SK-N-SH treated with all-trans-retinoic acid at 6 μM for 48 hours (cell line): ENCODE data around the gene KCNH2.

Experiments used
- CREB5 ChIP-seq: fragments of 250-450 bp; sonication (Bioruptor Pico); IDR thresholded peaks from 2 replicates; pipeline ENCODE4 v1.5.1; 2020; ENCODE audit warnings: low read depth, mild to moderate bottlenecking, moderate library complexity
- SNAI2 ChIP-seq: fragments of 250-450 bp; sonication (Bioruptor Pico); IDR thresholded peaks from 2 replicates; pipeline ENCODE4 v1.5.0; 2020; ENCODE audit warnings: mild to moderate bottlenecking, moderate library complexity
- ZNF8 ChIP-seq: fragments of 450-650 bp; formaldehyde crosslinking; IDR thresholded peaks from 2 replicates; pipeline ENCODE4 v1.5.0; 2020; ENCODE audit warnings: mild to moderate bottlenecking, moderate library complexity

- no peak for TF ChIP-seq CREB5 (CRISPR knock-in tag)
- no peak for TF ChIP-seq SNAI2 (CRISPR knock-in tag)
- no peak for TF ChIP-seq ZNF8
Observed at GRCh38 chr7:150952331-150953050, 25.6 kb downstream of the KCNH2 start.
